Measurements from ENCODE around the gene CAMK2N2.

GRCh38 chr3:184283681-184284080, 22.3 kb upstream of the CAMK2N2 start:
- TF ChIP-seq, protein P1, sequence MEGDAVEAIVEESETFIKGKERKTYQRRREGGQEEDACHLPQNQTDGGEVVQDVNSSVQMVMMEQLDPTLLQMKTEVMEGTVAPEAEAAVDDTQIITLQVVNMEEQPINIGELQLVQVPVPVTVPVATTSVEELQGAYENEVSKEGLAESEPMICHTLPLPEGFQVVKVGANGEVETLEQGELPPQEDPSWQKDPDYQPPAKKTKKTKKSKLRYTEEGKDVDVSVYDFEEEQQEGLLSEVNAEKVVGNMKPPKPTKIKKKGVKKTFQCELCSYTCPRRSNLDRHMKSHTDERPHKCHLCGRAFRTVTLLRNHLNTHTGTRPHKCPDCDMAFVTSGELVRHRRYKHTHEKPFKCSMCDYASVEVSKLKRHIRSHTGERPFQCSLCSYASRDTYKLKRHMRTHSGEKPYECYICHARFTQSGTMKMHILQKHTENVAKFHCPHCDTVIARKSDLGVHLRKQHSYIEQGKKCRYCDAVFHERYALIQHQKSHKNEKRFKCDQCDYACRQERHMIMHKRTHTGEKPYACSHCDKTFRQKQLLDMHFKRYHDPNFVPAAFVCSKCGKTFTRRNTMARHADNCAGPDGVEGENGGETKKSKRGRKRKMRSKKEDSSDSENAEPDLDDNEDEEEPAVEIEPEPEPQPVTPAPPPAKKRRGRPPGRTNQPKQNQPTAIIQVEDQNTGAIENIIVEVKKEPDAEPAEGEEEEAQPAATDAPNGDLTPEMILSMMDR (IDR thresholded peaks at IDR 0.05) = no peak
- TF ChIP-seq POLR2A (IDR thresholded peaks at IDR 0.05) = no peak
